OCI-LY7 (cell line): ENCODE measurements around the gene DDAH2.

Experiments used
- CTCF ChIP-seq: fragments of 200-600 bp; sonication (generic); conservative IDR thresholded peaks from 2 replicates; pipeline ENCODE4 v1.5.1; 2014; ENCODE audit warnings: mild to moderate bottlenecking, antibody characterized with exemption, low read length, moderate library complexity, mixed read lengths
- EZH2phosphoT487 ChIP-seq: fragments of 200-600 bp; sonication (generic); IDR thresholded peaks from 2 replicates; pipeline ENCODE4 v1.6.1; 2018; ENCODE audit warnings: low read depth, borderline replicate concordance, mild to moderate bottlenecking, mixed run types, antibody characterized with exemption, low read length, moderate library complexity, mixed read lengths

GRCh38 chr6:31691564-31692108, 37.5 kb downstream of the DDAH2 start:
- TF ChIP-seq CTCF = no peak
- no peak for TF ChIP-seq EZH2phosphoT487
